Occipital lobe (tissue), 2 donors: Measurements from ENCODE around the gene GRM2. TPM values are rescaled to one million over a fixed set of nuclear protein-coding genes. Genes with fewer than 3 reads are reported as not detected.

Experiments used
- small RNA-seq: library from RNA; depleted of rRNA; stranded (forward); fragments of <200 nt; gene quantifications from one replicate; pipeline ENCODE3, GENCODE V24; 2014
- total RNA-seq: library from RNA; depleted of rRNA; stranded (reverse); fragments of >200 nt; gene quantifications from one replicate; pipeline ENCODE4 v1.2.3, GENCODE V29; 2014

The GRM2 gene
- total RNA-seq, 1 donor from 2014 or later = 12.5 TPM

Small RNAs within 50 kb of the gene (small RNA-seq; reads per million reads assigned to genes)
- gene RNA5SP132 = 106 reads per million, percentile 96 among the genes with 10 or more reads in this experiment

Other genes with a start within 250 kb of the GRM2 start
- 26.8 TPM for gene DCAF1, start 207.1 kb upstream of the GRM2 start, total RNA-seq
- gene RAD54L2, start 168.3 kb upstream of the GRM2 start, total RNA-seq = 23.2 TPM
- 15.9 TPM for gene TEX264, start 35.8 kb upstream of the GRM2 start, total RNA-seq
- gene IQCF6, start 72.2 kb downstream of the GRM2 start, total RNA-seq = not detected
- not detected for gene IQCF2, start 154.5 kb downstream of the GRM2 start, total RNA-seq
- gene IQCF5, start 168.5 kb downstream of the GRM2 start, total RNA-seq = not detected
- gene IQCF1, start 196.3 kb downstream of the GRM2 start, total RNA-seq = not detected
- gene RRP9, start 234.8 kb downstream of the GRM2 start, total RNA-seq = 16.8 TPM
- 1.7 TPM for gene PARP3, start 235.3 kb downstream of the GRM2 start, total RNA-seq
- 0.62 TPM for gene GPR62, start 248.3 kb downstream of the GRM2 start, total RNA-seq